Measurements from ENCODE around the gene RABGEF1. TPM values are rescaled to one million over a fixed set of nuclear protein-coding genes. Genes with fewer than 3 reads are reported as not detected.
"Not testable (repeated sequence)": the region's sequence is repeated elsewhere in the genome, so short reads cannot be mapped to it uniquely, and the experiment has no call there.

The RABGEF1 gene
- total RNA-seq, 1 experiment from 2014 or later = 49.5 TPM

- Mint-ChIP-seq H3K27me3 (ENCODE audit: insufficient read depth, unreplicated experiment) (no peaks in the 10 kb centered on the region), H3K36me3 (ENCODE audit: insufficient read depth, unreplicated experiment) (peaks cover 88% of the 10 kb centered on the region), H3K27ac (ENCODE audit: low read depth, unreplicated experiment) (peak overlapping the region; percentile 8), H3K4me1 (ENCODE audit: insufficient read depth, unreplicated experiment) (peaks cover 12% of the 10 kb centered on the region), H3K4me3 (ENCODE audit: unreplicated experiment) (no peak overlapping the region), H3K9me3 (ENCODE audit: unreplicated experiment) (no peaks in the 10 kb centered on the region)
- ChIA-PET CTCF (interaction anchor here (0.9 to 1.3 kb wide), 2 partner anchors 8 to 10 kb away, joined by 3 to 4 read pairs; no protein-coding TSS in a partner anchor), POLR2A (interaction anchor here (0.6 to 1.3 kb wide), 2 partner anchors 10 to 38 kb away, joined by 3 read pairs; no protein-coding TSS in a partner anchor)
- BruUV-seq (replicated peaks) = no TSS peak
- intact Hi-C loops (cut with micrococcal nuclease) = no loop called here
- no peak for TF ChIP-seq CTCF (IDR thresholded peaks at IDR 0.05; ENCODE audit: unreplicated experiment)
- DNase-seq (ENCODE audit: unreplicated experiment) = peak; percentile 47
Measured at GRCh38 chr7:66779669-66780409, 39.3 kb downstream of the RABGEF1 start.

GRCh38 chr7:66781408-66782090 lies 41.0 kb downstream of the RABGEF1 start:
- CTCF ChIA-PET = no interaction called here
- Mint-ChIP-seq H3K27ac (ENCODE audit: low read depth, unreplicated experiment) (no peak overlapping the region), H3K36me3 (ENCODE audit: insufficient read depth, unreplicated experiment) (peaks cover 89% of the 10 kb centered on the region), H3K27me3 (ENCODE audit: insufficient read depth, unreplicated experiment) (no peaks in the 10 kb centered on the region), H3K4me3 (ENCODE audit: unreplicated experiment) (no peak overlapping the region), H3K4me1 (ENCODE audit: insufficient read depth, unreplicated experiment) (peaks cover 12% of the 10 kb centered on the region), H3K9me3 (ENCODE audit: unreplicated experiment) (no peaks in the 10 kb centered on the region)
- no peak for TF ChIP-seq CTCF (IDR thresholded peaks at IDR 0.05; ENCODE audit: unreplicated experiment)
- POLR2A ChIA-PET = no interaction called here
- no TSS peak for BruUV-seq (replicated peaks)
- intact Hi-C loops (cut with micrococcal nuclease) = no loop called here
- no peak for DNase-seq (ENCODE audit: unreplicated experiment)

- Mint-ChIP-seq H3K4me1 (ENCODE audit: insufficient read depth, unreplicated experiment) (peaks cover 12% of the 10 kb centered on the region), H3K36me3 (ENCODE audit: insufficient read depth, unreplicated experiment) (peaks cover 90% of the 10 kb centered on the region)
- intact Hi-C loops (cut with micrococcal nuclease); H3K27me3 Mint-ChIP-seq (ENCODE audit: insufficient read depth, unreplicated experiment); POLR2A ChIA-PET; H3K9me3 Mint-ChIP-seq (ENCODE audit: unreplicated experiment); H3K27ac Mint-ChIP-seq (ENCODE audit: low read depth, unreplicated experiment); DNase-seq (ENCODE audit: unreplicated experiment); BruUV-seq (replicated peaks); H3K4me3 Mint-ChIP-seq (ENCODE audit: unreplicated experiment): not testable (repeated sequence)
- CTCF ChIA-PET = interaction anchor here (0.6 to 0.7 kb wide), 3 partner anchors 91 to 1821 kb away, joined by 3 to 4 read pairs (median 4); no protein-coding TSS in a partner anchor
Measured at GRCh38 chr7:66782875-66783274, 42.3 kb downstream of the RABGEF1 start.

- POLR2A ChIA-PET; H3K9me3 Mint-ChIP-seq (ENCODE audit: unreplicated experiment); H3K27me3 Mint-ChIP-seq (ENCODE audit: insufficient read depth, unreplicated experiment); intact Hi-C loops (cut with micrococcal nuclease); H3K4me3 Mint-ChIP-seq (ENCODE audit: unreplicated experiment); DNase-seq (ENCODE audit: unreplicated experiment); H3K27ac Mint-ChIP-seq (ENCODE audit: low read depth, unreplicated experiment): not testable (repeated sequence)
- BruUV-seq (replicated peaks) = TSS peak; percentile 8
- CTCF ChIA-PET = interaction anchor here (0.6 kb wide), 1 partner anchor 38 kb away, joined by 3 read pairs; no protein-coding TSS in a partner anchor
- peaks cover 12% of the 10 kb centered on the region for H3K4me1 Mint-ChIP-seq (ENCODE audit: insufficient read depth, unreplicated experiment)
- peaks cover 89% of the 10 kb centered on the region for H3K36me3 Mint-ChIP-seq (ENCODE audit: insufficient read depth, unreplicated experiment)
Measured at GRCh38 chr7:66783887-66784595, 43.5 kb downstream of the RABGEF1 start.
